ENCODE results near the gene OPTC.
A peak's percentile ranks its signal among the peaks of the same experiment; 100 is the strongest.

OPTC gene

GRCh38 chr1:203509135-203509534 is 15.2 kb downstream of the OPTC start:
- CTCF ChIA-PET, result interaction anchor here (10.9 kb wide), 1 partner anchor 192 kb away, joined by 223 read pairs; no protein-coding TSS in a partner anchor

GRCh38 chr1:203511513-203511912 is 17.6 kb downstream of the OPTC start:
- ChIA-PET POLR2A (no interaction called here), CTCF (interaction anchor here (0.5 to 10.9 kb wide), 2 partner anchors 165 to 190 kb away, joined by 3 to 223 read pairs; no protein-coding TSS in a partner anchor)
- no peak for TF ChIP-seq CTCF (IDR thresholded peaks at IDR 0.05; ENCODE audit: control extremely low read depth, extremely low read depth, low read depth, missing control alignments)
- no peak for DNase-seq (ENCODE audit: extremely low spot score)

More at GRCh38 chr1:203509135-203509534, 15.2 kb downstream of the OPTC start:
- no peak for TF ChIP-seq CTCF (IDR thresholded peaks at IDR 0.05; ENCODE audit: control extremely low read depth, extremely low read depth, low read depth, missing control alignments)
- no peak for DNase-seq (ENCODE audit: extremely low spot score)
- POLR2A ChIA-PET, result no interaction called here

GRCh38 chr1:203511930-203512329 is 18.0 kb downstream of the OPTC start:
- DNase-seq (ENCODE audit: extremely low spot score), result no peak
- no peak for TF ChIP-seq CTCF (IDR thresholded peaks at IDR 0.05; ENCODE audit: control extremely low read depth, extremely low read depth, low read depth, missing control alignments)
- ChIA-PET CTCF (interaction anchor here (0.5 kb wide), 1 partner anchor 166 kb away, joined by 3 read pairs; no protein-coding TSS in a partner anchor), POLR2A (no interaction called here)

GRCh38 chr1:203512517-203512847 is 18.5 kb downstream of the OPTC start:
- ChIA-PET POLR2A (no interaction called here), CTCF (interaction anchor here (0.8 to 1.7 kb wide), 2 partner anchors 8 to 188 kb away, joined by 3 to 7 read pairs; no protein-coding TSS in a partner anchor)
- no peak for DNase-seq (ENCODE audit: extremely low spot score)
- TF ChIP-seq CTCF (IDR thresholded peaks at IDR 0.05; ENCODE audit: control extremely low read depth, extremely low read depth, low read depth, missing control alignments), result no peak

GRCh38 chr1:203512848-203513584 is 19.1 kb downstream of the OPTC start:
- no peak for TF ChIP-seq CTCF (IDR thresholded peaks at IDR 0.05; ENCODE audit: control extremely low read depth, extremely low read depth, low read depth, missing control alignments)
- ChIA-PET POLR2A (no interaction called here), CTCF (interaction anchor here (0.8 to 1.7 kb wide), 3 partner anchors 8 to 190 kb away, joined by 3 to 7 read pairs (median 3); no protein-coding TSS in a partner anchor)
- peak; percentile 66 for DNase-seq (ENCODE audit: extremely low spot score)

- CTCF ChIA-PET, result interaction anchor here (0.8 to 1.7 kb wide), 3 partner anchors 9 to 189 kb away, joined by 3 to 7 read pairs (median 3); no protein-coding TSS in a partner anchor
- no peak for TF ChIP-seq CTCF (IDR thresholded peaks at IDR 0.05; ENCODE audit: control extremely low read depth, extremely low read depth, low read depth, missing control alignments)
- POLR2A ChIA-PET, result no interaction called here
- no peak for DNase-seq (ENCODE audit: extremely low spot score)
These were observed 19.7 kb downstream of the OPTC start for GRCh38 chr1:203513585-203514031.

Measured in GM10248 (cell line).